C4-2B (cell line): Measurements from ENCODE around the gene PSMD3.

Source experiments
- CTCF ChIP-seq: fragments of 450-650 bp; conservative IDR thresholded peaks from 2 replicates; pipeline ENCODE4 v1.5.1; 2017; ENCODE audit warnings: mild to moderate bottlenecking
- ZFX ChIP-seq: fragments of 450-650 bp; IDR thresholded peaks from 2 replicates; pipeline ENCODE4 v1.6.1; 2017

GRCh38 chr17:40019140-40019991, 38.8 kb downstream of the PSMD3 start:
- TF ChIP-seq CTCF, result no peak
- no peak for TF ChIP-seq ZFX
